B cell (primary cell): Measurements from ENCODE around the gene CRHR2. TPM values are rescaled to one million over a fixed set of nuclear protein-coding genes. Genes with fewer than 3 reads are reported as not detected.

Experiments used
- ATAC-seq: fragments of 200-7000 bp; cut with Tn5 transposase; one replicate; pipeline ENCODE4 v1.10.0; 2021; ENCODE audit warnings: low read depth, mild to moderate bottlenecking, moderate number of reproducible peaks, moderate library complexity
- CTCF ChIA-PET: fragments of 350-600 bp; sonication (Branson Sonifier 250); formaldehyde crosslinking; loops from one replicate; lab custom pipeline; 2021; ENCODE audit warnings: antibody characterized with exemption, inconsistent platforms; lab: Charles Lee
- POLR2A ChIA-PET: fragments of 350-600 bp; sonication (Branson Sonifier 250); formaldehyde crosslinking; loops from one replicate; lab custom pipeline; 2021; ENCODE audit warnings: antibody characterized with exemption; lab: Charles Lee
- DNase-seq: peaks from one replicate; pipeline ENCODE4 v3.0.0; 2013
- H2AFZ ChIP-seq: 2 replicates; pipeline ENCODE4 v1.6.1; 2012; ENCODE audit warnings: mild to moderate bottlenecking, low read depth, low read length; ENCODE audit not compliant: insufficient read depth, poor library complexity, severe bottlenecking
- H3K27ac ChIP-seq, 2 donors: 1 replicate in 1 of 2; 2 replicates in 1 of 2; pipeline ENCODE4 v1.5.1; 2012 to 2013; ENCODE audit warnings: low read length in 2 of 2, mild to moderate bottlenecking in 2 of 2, moderate library complexity in 1 of 2
- H3K27me3 ChIP-seq, 4 experiments: fragments of 200-600 bp in 1 of 4; sonication (generic) in 1 of 4; replicated peaks in 1 of 4; 1 replicate in 2 of 4; 2 replicates in 2 of 4; pipeline versions ENCODE4 v1.6.1 to v1.7.0; 2013 to 2016; ENCODE audit warnings: low read length in 3 of 4, mild to moderate bottlenecking in 2 of 4, mixed read lengths in 1 of 4, moderate library complexity in 1 of 4; ENCODE audit not compliant: insufficient read depth in 4 of 4, control insufficient read depth in 3 of 4; ENCODE audit errors: control extremely low read depth in 1 of 4
- H3K36me3 ChIP-seq, 2 experiments: replicated peaks in 1 of 2; 1 replicate in 1 of 2; 2 replicates in 1 of 2; pipeline versions ENCODE4 v1.6.1 to v1.7.1; 2013; ENCODE audit warnings: low read length in 1 of 2; ENCODE audit not compliant: insufficient read depth in 2 of 2, control insufficient read depth in 1 of 2; ENCODE audit errors: control extremely low read depth in 1 of 2, extremely low read depth in 1 of 2
- H3K4me1 ChIP-seq, 2 donors: fragments of 200-600 bp in 1 of 2; sonication (generic) in 1 of 2; 1 replicate in 1 of 2; 2 replicates in 1 of 2; pipeline versions ENCODE4 v1.5.1 to v1.6.1; 2013 to 2017; ENCODE audit warnings: low read length in 2 of 2; ENCODE audit not compliant: control insufficient read depth in 2 of 2, insufficient read depth in 2 of 2
- H3K4me2 ChIP-seq: replicated peaks from 2 replicates; pipeline ENCODE3; 2012; ENCODE audit warnings: mild to moderate bottlenecking, low read depth, low read length; ENCODE audit not compliant: poor library complexity, severe bottlenecking
- H3K4me3 ChIP-seq, 5 experiments: fragments of 200-600 bp in 1 of 5; sonication (generic) in 1 of 5; 1 replicate in 3 of 5; 2 replicates in 2 of 5; pipeline versions ENCODE4 v1.5.1 to v1.7.0; 2011 to 2016; ENCODE audit warnings: low read length in 4 of 5, mild to moderate bottlenecking in 4 of 5, low read depth in 2 of 5, control low read depth in 1 of 5, moderate library complexity in 1 of 5; ENCODE audit not compliant: insufficient read depth in 1 of 5; ENCODE audit errors: control extremely low read depth in 1 of 5, extremely low read depth in 1 of 5
- H3K79me2 ChIP-seq: fragments of 200-600 bp; sonication (generic); one replicate; pipeline ENCODE4 v1.6.0; 2016; ENCODE audit warnings: low read length; ENCODE audit not compliant: control insufficient read depth, insufficient read depth
- H3K9ac ChIP-seq: fragments of 200-600 bp; sonication (generic); 2 replicates; pipeline ENCODE4 v1.6.1; 2017; ENCODE audit warnings: mild to moderate bottlenecking, low read length, moderate library complexity
- H3K9me3 ChIP-seq, 3 donors: one replicate each; pipeline versions ENCODE4 v1.6.1 to v1.7.1; 2013; ENCODE audit warnings: low read length in 2 of 3; ENCODE audit not compliant: control insufficient read depth in 2 of 3, insufficient read depth in 1 of 3; ENCODE audit errors: control extremely low read depth in 1 of 3
- H4K20me1 ChIP-seq: 2 replicates; pipeline ENCODE4 v1.6.0; 2012; ENCODE audit warnings: mild to moderate bottlenecking, low read length; ENCODE audit not compliant: insufficient read depth, control insufficient read depth, poor library complexity, severe bottlenecking
- H3K27ac Mint-ChIP-seq: one replicate; pipeline ENCODE4 v1.8.0; 2021; ENCODE audit warnings: mixed read lengths
- H3K27me3 Mint-ChIP-seq: one replicate; pipeline ENCODE4 v1.8.0; 2021; ENCODE audit warnings: mixed read lengths
- H3K4me1 Mint-ChIP-seq: one replicate; pipeline ENCODE4 v1.8.0; 2021; ENCODE audit warnings: mixed read lengths
- H3K4me3 Mint-ChIP-seq: one replicate; pipeline ENCODE4 v1.8.0; 2021; ENCODE audit warnings: mixed read lengths
- H3K9me3 Mint-ChIP-seq: one replicate; pipeline ENCODE4 v1.8.0; 2022; ENCODE audit warnings: mixed read lengths; ENCODE audit not compliant: insufficient read depth
- EZH2 ChIP-seq: IDR thresholded peaks from 2 replicates; pipeline ENCODE4 v1.6.1; 2012; ENCODE audit warnings: borderline replicate concordance, low read depth, mild to moderate bottlenecking, moderate library complexity, low read length; ENCODE audit not compliant: insufficient read depth, poor library complexity, severe bottlenecking
- WGBS: methylation state at CpG from one replicate; pipeline ENCODE4 v1.1.5; 2013; ENCODE audit warnings: missing lambda C conversion rate; ENCODE audit not compliant: insufficient coverage; 5-methylcytosine and 5-hydroxymethylcytosine counted together
- intact Hi-C: fragments of 100-400 bp; cut with micrococcal nuclease; formaldehyde crosslinking; loops from one replicate; pipeline ENCODE4 v1.10.0; 2022
- polyA plus RNA-seq: library from polyadenylated mRNA; depleted of rRNA; stranded (reverse); fragments of >200 nt; gene quantifications from 2 replicates; pipeline ENCODE4 v1.2.3, GENCODE V29; 2012
- total RNA-seq, 2 donors: library from RNA; stranded (reverse); fragments of 120-200 nt in 1 of 2; gene quantifications; 1 replicate in 1 of 2; 2 replicates in 1 of 2; pipeline versions ENCODE4 v1.2.3 to v1.2.4, GENCODE V29; 2013 to 2022
- TF ChIP-seq, protein P1 (sequence below): fragments of 200-600 bp; IDR thresholded peaks from one replicate; pipeline ENCODE4 v1.8.0; 2022; ENCODE audit warnings: antibody characterized with exemption, mild to moderate bottlenecking

Gene CRHR2
- total and polyA plus RNA-seq, 2 donors (not counting 1 experiment from before 2014, with no cell fraction given), result not detected

DNA sequence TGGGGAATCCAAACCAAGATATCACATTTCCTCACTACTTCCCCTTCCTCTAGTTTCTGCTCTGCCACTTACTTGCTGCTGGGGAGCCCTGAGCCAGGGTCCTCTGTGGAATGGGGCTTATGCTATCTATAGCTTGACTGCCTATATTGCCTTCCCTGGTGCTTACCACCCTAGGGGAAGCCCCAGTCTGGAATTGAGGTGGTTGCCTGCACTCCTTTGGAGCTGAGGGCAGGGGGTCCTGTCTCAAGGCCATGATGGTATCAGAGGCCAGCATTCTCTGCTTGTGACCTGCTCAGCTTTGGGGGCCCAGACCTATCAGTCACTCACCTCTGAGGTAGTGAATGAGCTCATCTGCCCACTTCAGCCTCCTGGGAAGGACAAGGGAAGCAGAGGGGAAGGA is 40.4 kb upstream of the CRHR2 start:
- ChIA-PET POLR2A (no interaction called here), CTCF (interaction anchor here (1.0 to 1.7 kb wide), 2 partner anchors 16 to 18 kb away, joined by 3 to 5 read pairs; no protein-coding TSS in a partner anchor)
- Mint-ChIP-seq H3K4me1 (peaks cover 16% of the 10 kb centered on the region), H3K27ac (no peak overlapping the region), H3K27me3 (peaks cover 10% of the 10 kb centered on the region), H3K4me3 (no peak overlapping the region), H3K9me3 (peaks cover 18% of the 10 kb centered on the region)
- Histone ChIP-seq H3K4me3 (no peak overlapping the region), H3K27ac (no peak overlapping the region), H3K4me2 (no peak overlapping the region), H3K79me2 (no peaks in the 10 kb centered on the region), H2AFZ (no peak overlapping the region), H4K20me1 (no peaks in the 10 kb centered on the region), H3K9ac (no peak overlapping the region), H3K27me3 (peaks cover 0 to 6% (median 0%) of the 10 kb centered on the region in 4 experiments), H3K36me3 (no peaks in the 10 kb centered on the region), H3K4me1 (peaks cover 8 to 15% of the 10 kb centered on the region in 2 donors), H3K9me3 (peaks cover 0 to 12% (median 6%) of the 10 kb centered on the region in 3 donors)
- no peak for ATAC-seq
- TF ChIP-seq EZH2, result no peak
- intact Hi-C loops, result no loop called here
- DNase-seq, result no peak

DNA sequence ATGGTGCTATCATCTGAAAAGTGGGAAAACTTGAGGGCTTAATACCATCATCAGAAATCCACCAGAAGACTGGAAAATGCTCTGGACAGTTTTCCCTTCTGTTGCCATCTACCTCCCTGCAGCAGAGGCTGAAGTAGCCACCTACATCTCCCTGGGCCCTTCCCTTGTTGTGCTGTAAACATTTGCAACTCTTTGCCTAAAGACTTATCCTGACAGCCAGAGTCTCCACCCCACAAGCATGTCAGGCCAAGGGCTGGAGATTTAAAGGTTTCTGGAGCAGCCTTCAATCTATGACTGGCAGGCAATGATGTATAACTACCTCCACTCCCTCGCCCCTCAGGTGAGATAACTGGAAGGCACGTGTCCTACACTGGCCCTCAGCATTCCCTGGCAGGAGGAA is 39.9 kb upstream of the CRHR2 start:
- H3K79me2 ChIP-seq, result no peaks in the 10 kb centered on the region
- H3K4me1 ChIP-seq, result peaks cover 3 to 10% of the 10 kb centered on the region in 2 donors
- H3K27ac ChIP-seq, result no peak overlapping the region
- DNase-seq (no peak), ATAC-seq (no peak)
- no peaks in the 10 kb centered on the region for H4K20me1 ChIP-seq
- Mint-ChIP-seq H3K27ac (no peak overlapping the region), H3K27me3 (peaks cover 10% of the 10 kb centered on the region), H3K4me1 (peaks cover 11% of the 10 kb centered on the region), H3K9me3 (peaks cover 18% of the 10 kb centered on the region), H3K4me3 (no peak overlapping the region)
- intact Hi-C loops, result no loop called here
- H3K4me2 ChIP-seq, result no peak overlapping the region
- no peak overlapping the region for H2AFZ ChIP-seq
- ChIA-PET CTCF (interaction anchor here (1.0 kb wide), 1 partner anchor 16 kb away, joined by 3 read pairs; no protein-coding TSS in a partner anchor), POLR2A (no interaction called here)
- WGBS, result no CpG with 5 or more reads among the region's 2 CpGs
- peaks cover 0 to 15% (median 7%) of the 10 kb centered on the region in 3 donors for H3K9me3 ChIP-seq
- H3K4me3 ChIP-seq, result no peak overlapping the region
- no peak overlapping the region for H3K9ac ChIP-seq
- no peaks in the 10 kb centered on the region for H3K36me3 ChIP-seq
- TF ChIP-seq EZH2, result no peak
- TF ChIP-seq, protein P1, sequence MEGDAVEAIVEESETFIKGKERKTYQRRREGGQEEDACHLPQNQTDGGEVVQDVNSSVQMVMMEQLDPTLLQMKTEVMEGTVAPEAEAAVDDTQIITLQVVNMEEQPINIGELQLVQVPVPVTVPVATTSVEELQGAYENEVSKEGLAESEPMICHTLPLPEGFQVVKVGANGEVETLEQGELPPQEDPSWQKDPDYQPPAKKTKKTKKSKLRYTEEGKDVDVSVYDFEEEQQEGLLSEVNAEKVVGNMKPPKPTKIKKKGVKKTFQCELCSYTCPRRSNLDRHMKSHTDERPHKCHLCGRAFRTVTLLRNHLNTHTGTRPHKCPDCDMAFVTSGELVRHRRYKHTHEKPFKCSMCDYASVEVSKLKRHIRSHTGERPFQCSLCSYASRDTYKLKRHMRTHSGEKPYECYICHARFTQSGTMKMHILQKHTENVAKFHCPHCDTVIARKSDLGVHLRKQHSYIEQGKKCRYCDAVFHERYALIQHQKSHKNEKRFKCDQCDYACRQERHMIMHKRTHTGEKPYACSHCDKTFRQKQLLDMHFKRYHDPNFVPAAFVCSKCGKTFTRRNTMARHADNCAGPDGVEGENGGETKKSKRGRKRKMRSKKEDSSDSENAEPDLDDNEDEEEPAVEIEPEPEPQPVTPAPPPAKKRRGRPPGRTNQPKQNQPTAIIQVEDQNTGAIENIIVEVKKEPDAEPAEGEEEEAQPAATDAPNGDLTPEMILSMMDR, result no peak
- H3K27me3 ChIP-seq, result peaks cover 0 to 6% (median 0%) of the 10 kb centered on the region in 4 experiments
